ENCODE measurements around the gene TOP3B. TPM values are rescaled to one million over a fixed set of nuclear protein-coding genes. Genes with fewer than 3 reads are reported as not detected.

TOP3B gene
- total RNA-seq, 1 experiment from 2014 or later: 23.9 TPM

GRCh38 chr22:22027955-22028354, 45.4 kb upstream of the TOP3B start:
- Histone ChIP-seq H3K4me3 (no peak overlapping the region), H3K9me2 (ENCODE audit: insufficient read depth) (no peaks in the 10 kb centered on the region), H2AFZ (no peak overlapping the region), H4K20me1 (ENCODE audit: insufficient read depth) (no peaks in the 10 kb centered on the region), H3K4me2 (no peak overlapping the region), H3K79me2 (ENCODE audit: low read depth) (no peaks in the 10 kb centered on the region), H3K4me1 (replicated peaks; ENCODE audit: insufficient read depth) (no peaks in the 10 kb centered on the region), H3K27ac (no peak overlapping the region), H3K9me3 (ENCODE audit: insufficient read depth, low read depth) (no peaks in the 10 kb centered on the region), H3F3A (ENCODE audit: insufficient read depth, low read depth) (no peaks in the 10 kb centered on the region), H3K27me3 (ENCODE audit: insufficient read depth, low read depth) (no peaks in the 10 kb centered on the region; the same call in 1 of the 2 replicates), H3K36me3 (ENCODE audit: low read depth) (no peaks in the 10 kb centered on the region)
- no peak for TF ChIP-seq CTCF (conservative IDR thresholded peaks at IDR 0.05)
- no peak for TF ChIP-seq EZH2 (IDR thresholded peaks at IDR 0.05; ENCODE audit: low read depth)
- ChIA-PET CTCF (no interaction called here), POLR2A (ENCODE audit: unreplicated experiment) (no interaction called here)
- no peak for DNase-seq
- no TSS peak for BruUV-seq (replicated peaks)
- intact Hi-C loops (cut with micrococcal nuclease; ENCODE audit: unreplicated experiment): no loop called here

- H3K36me3 ChIP-seq (ENCODE audit: low read depth): no peaks in the 10 kb centered on the region
- H3K9me2 ChIP-seq (ENCODE audit: insufficient read depth): no peaks in the 10 kb centered on the region
- TF ChIP-seq EZH2 (IDR thresholded peaks at IDR 0.05; ENCODE audit: low read depth): no peak
- no peak for TF ChIP-seq CTCF (conservative IDR thresholded peaks at IDR 0.05)
- H3K27ac ChIP-seq: no peak overlapping the region
- H4K20me1 ChIP-seq (ENCODE audit: insufficient read depth): no peaks in the 10 kb centered on the region
- intact Hi-C loops (cut with micrococcal nuclease; ENCODE audit: unreplicated experiment): no loop called here
- H2AFZ ChIP-seq: no peak overlapping the region
- H3K4me1 ChIP-seq (replicated peaks; ENCODE audit: insufficient read depth): no peaks in the 10 kb centered on the region
- no peaks in the 10 kb centered on the region for H3K79me2 ChIP-seq (ENCODE audit: low read depth)
- BruUV-seq (replicated peaks): no TSS peak
- DNase-seq: no peak
- H3K27me3 ChIP-seq (ENCODE audit: insufficient read depth, low read depth): no peaks in the 10 kb centered on the region; the same call in 1 of the 2 replicates
- ChIA-PET POLR2A (ENCODE audit: unreplicated experiment) (no interaction called here), CTCF (no interaction called here)
- no peak overlapping the region for H3K4me2 ChIP-seq
- H3K4me3 ChIP-seq: no peak overlapping the region
- no peaks in the 10 kb centered on the region for H3F3A ChIP-seq (ENCODE audit: insufficient read depth, low read depth)
- no peaks in the 10 kb centered on the region for H3K9me3 ChIP-seq (ENCODE audit: insufficient read depth, low read depth)
Measured at GRCh38 chr22:22026157-22026831, 43.7 kb upstream of the TOP3B start.

- Histone ChIP-seq H2AFZ (no peak overlapping the region), H3K27me3 (ENCODE audit: insufficient read depth, low read depth) (no peaks in the 10 kb centered on the region; the same call in 1 of the 2 replicates), H3K36me3 (ENCODE audit: low read depth) (no peaks in the 10 kb centered on the region), H3K79me2 (ENCODE audit: low read depth) (no peaks in the 10 kb centered on the region), H3K9me2 (ENCODE audit: insufficient read depth) (no peaks in the 10 kb centered on the region), H3K9me3 (ENCODE audit: insufficient read depth, low read depth) (no peaks in the 10 kb centered on the region), H3K4me2 (no peak overlapping the region), H3K27ac (no peak overlapping the region), H4K20me1 (ENCODE audit: insufficient read depth) (no peaks in the 10 kb centered on the region), H3K4me3 (no peak overlapping the region), H3F3A (ENCODE audit: insufficient read depth, low read depth) (no peaks in the 10 kb centered on the region), H3K4me1 (replicated peaks; ENCODE audit: insufficient read depth) (no peaks in the 10 kb centered on the region)
- intact Hi-C loops (cut with micrococcal nuclease; ENCODE audit: unreplicated experiment): no loop called here
- ChIA-PET POLR2A (ENCODE audit: unreplicated experiment) (no interaction called here), CTCF (no interaction called here)
- DNase-seq: no peak
- BruUV-seq (replicated peaks): no TSS peak
- TF ChIP-seq EZH2 (IDR thresholded peaks at IDR 0.05; ENCODE audit: low read depth) (no peak), CTCF (conservative IDR thresholded peaks at IDR 0.05) (no peak)
Measured at GRCh38 chr22:22025320-22026156, 43.0 kb upstream of the TOP3B start.

Data from PC-9 (cell line).